ENCODE measurements around the gene DNMT3A.

GRCh38 chr2:25284756-25285155 is 57.0 kb downstream of the DNMT3A start:
- TF ChIP-seq CTCF (IDR thresholded peaks at IDR 0.05 in 8 of 11, conservative IDR thresholded peaks at IDR 0.05 in 3 of 11) (no peak), POLR2AphosphoS5 (IDR thresholded peaks at IDR 0.05) (no peak)
